Uterus (tissue), 4 donors: ENCODE results near the gene FKRP. TPM values are rescaled to one million over a fixed set of nuclear protein-coding genes. Genes with fewer than 3 reads are reported as not detected.
A peak's percentile ranks its signal among the peaks of the same experiment; 100 is the strongest.

Experiments used
- DNase-seq, 2 donors: peaks; one replicate each; pipeline ENCODE4 v3.0.0-alpha.2; 2019 to 2020
- H3K27ac ChIP-seq, 2 donors: fragments of 200-600 bp; sonication (generic); 1 replicate in 1 of 2; 2 replicates in 1 of 2; pipeline ENCODE4 v1.5.1; 2016 to 2018
- H3K27me3 ChIP-seq, 2 donors: fragments of 200-600 bp; sonication (generic); one replicate each; pipeline ENCODE4 v1.5.1; 2018 to 2019; ENCODE audit warnings: control low read depth in 1 of 2
- H3K36me3 ChIP-seq, 2 donors: fragments of 200-600 bp; sonication (generic); one replicate each; pipeline ENCODE4 v1.5.1; 2019; ENCODE audit warnings: control low read depth in 1 of 2
- H3K4me1 ChIP-seq, 2 donors: fragments of 200-600 bp; sonication (generic); one replicate each; pipeline ENCODE4 v1.5.1; 2018 to 2019; ENCODE audit warnings: control low read depth in 1 of 2
- H3K4me3 ChIP-seq, 2 donors: fragments of 200-600 bp; sonication (generic); 1 replicate in 1 of 2; 2 replicates in 1 of 2; pipeline ENCODE4 v1.5.1; 2018 to 2019; ENCODE audit warnings: mild to moderate bottlenecking in 1 of 2
- H3K9me3 ChIP-seq, 2 donors: fragments of 200-600 bp; sonication (generic); one replicate each; pipeline ENCODE4 v1.5.1; 2019; ENCODE audit warnings: control low read depth in 1 of 2
- CTCF ChIP-seq, 4 experiments: fragments of 200-600 bp in 2 of 4; fragments of 450-650 bp in 2 of 4; sonication (generic) in 2 of 4; IDR thresholded peaks; one replicate each; pipeline ENCODE4 v1.5.1; 2016 to 2019; ENCODE audit warnings: antibody characterized with exemption in 4 of 4, mild to moderate bottlenecking in 2 of 4, moderate library complexity in 1 of 4
- POLR2A ChIP-seq, 2 donors: fragments of 450-650 bp; IDR thresholded peaks; one replicate each; pipeline ENCODE4 v1.6.1; 2016; ENCODE audit warnings: antibody characterized with exemption in 2 of 2, mild to moderate bottlenecking in 1 of 2, moderate library complexity in 1 of 2
- intact Hi-C: fragments of 100-400 bp; cut with DNase I; formaldehyde crosslinking; loops from one replicate; pipeline ENCODE4 v1.15.1; 2023; ENCODE audit warnings: low total_unique reads
- total RNA-seq, 4 donors: library from RNA; depleted of rRNA in 3 of 4; stranded (reverse); fragments of >200 nt in 3 of 4; gene quantifications; one replicate each; pipeline versions ENCODE4 v1.1.0 to v1.2.4, GENCODE V29; 2014 to 2023
- donor health status: DM: yes; HTN: yes; CAD: no.

Gene FKRP
- total RNA-seq, 4 donors from 2014 or later = 7.4 to 154 (median 22.1) TPM

DNA sequence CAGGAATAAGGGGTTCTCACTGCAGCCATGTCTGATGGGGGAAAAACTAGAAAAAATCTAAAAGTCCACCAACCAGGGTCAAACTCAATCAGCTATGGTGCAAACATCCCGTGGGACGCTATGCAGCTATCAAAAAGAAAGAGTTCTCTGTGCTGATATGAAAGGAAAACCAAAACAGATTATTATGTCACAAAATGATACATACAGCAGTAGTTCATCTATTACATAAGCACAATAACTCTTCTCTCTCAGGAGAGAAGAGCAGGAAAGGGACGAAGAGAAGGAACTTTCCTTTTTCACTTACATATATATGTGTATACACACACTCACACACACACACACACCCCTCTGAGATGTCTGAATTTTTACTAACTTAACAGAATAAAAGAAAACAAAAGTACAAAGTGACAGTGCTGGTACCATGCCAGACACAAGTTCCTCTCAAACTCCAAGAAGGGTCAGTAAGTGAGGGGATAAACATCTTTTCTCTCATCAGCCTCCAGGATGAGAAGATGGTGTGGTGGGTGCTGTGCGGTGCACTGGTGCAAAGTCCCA is 2.9 kb upstream of the FKRP start:
- Histone ChIP-seq H3K27ac (no peak overlapping the region), H3K36me3 (no peaks in the 10 kb centered on the region), H3K27me3 (no peaks in the 10 kb centered on the region), H3K4me1 (peaks cover 6% of the 10 kb centered on the region in 2 donors), H3K4me3 (no peak overlapping the region), H3K9me3 (no peaks in the 10 kb centered on the region)
- no peak for DNase-seq
- TF ChIP-seq CTCF (IDR thresholded peaks at IDR 0.05) = no peak
- no peak for TF ChIP-seq POLR2A (IDR thresholded peaks at IDR 0.05)
- intact Hi-C loops = no loop called here

- H3K36me3 ChIP-seq = no peaks in the 10 kb centered on the region
- no peak overlapping the region for H3K4me3 ChIP-seq
- intact Hi-C loops = no loop called here
- DNase-seq = no peak
- TF ChIP-seq POLR2A (IDR thresholded peaks at IDR 0.05) (no peak), CTCF (IDR thresholded peaks at IDR 0.05) (no peak)
- no peaks in the 10 kb centered on the region for H3K27me3 ChIP-seq
- H3K9me3 ChIP-seq = no peaks in the 10 kb centered on the region
- H3K27ac ChIP-seq = no peak overlapping the region
- H3K4me1 ChIP-seq = peaks cover 6% of the 10 kb centered on the region in 2 donors
Measured at GRCh38 chr19:46744005-46744691, 1.7 kb upstream of the FKRP start.

DNA sequence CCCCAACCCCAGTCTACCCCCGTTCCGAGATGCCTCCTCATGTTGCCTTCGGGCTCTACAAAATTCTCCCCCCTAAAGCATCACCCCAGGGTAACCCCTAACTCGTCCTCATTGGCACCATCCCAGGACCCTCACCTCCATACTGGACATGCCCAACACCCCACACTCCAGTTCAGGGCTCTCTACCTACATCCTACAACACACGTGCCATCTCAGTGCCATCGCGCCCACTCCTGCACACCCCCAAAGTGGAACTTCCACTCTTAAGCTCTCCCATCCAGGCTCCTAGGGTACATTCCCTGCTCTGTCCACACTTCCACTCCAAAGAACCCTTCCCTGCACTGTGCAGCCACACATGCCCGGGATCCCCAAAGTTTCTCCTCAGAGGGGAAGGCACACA is 827 bp upstream of the FKRP start:
- Histone ChIP-seq H3K27ac (peak overlapping the region in 1 of 2 donors; percentile 95), H3K36me3 (no peaks in the 10 kb centered on the region), H3K4me3 (peak overlapping the region; percentile 76 to 99), H3K9me3 (no peaks in the 10 kb centered on the region), H3K4me1 (peaks cover 6% of the 10 kb centered on the region in 2 donors), H3K27me3 (no peaks in the 10 kb centered on the region)
- TF ChIP-seq POLR2A (IDR thresholded peaks at IDR 0.05) = no peak
- TF ChIP-seq CTCF (IDR thresholded peaks at IDR 0.05) = no peak
- DNase-seq = no peak
- intact Hi-C loops = no loop called here

DNA sequence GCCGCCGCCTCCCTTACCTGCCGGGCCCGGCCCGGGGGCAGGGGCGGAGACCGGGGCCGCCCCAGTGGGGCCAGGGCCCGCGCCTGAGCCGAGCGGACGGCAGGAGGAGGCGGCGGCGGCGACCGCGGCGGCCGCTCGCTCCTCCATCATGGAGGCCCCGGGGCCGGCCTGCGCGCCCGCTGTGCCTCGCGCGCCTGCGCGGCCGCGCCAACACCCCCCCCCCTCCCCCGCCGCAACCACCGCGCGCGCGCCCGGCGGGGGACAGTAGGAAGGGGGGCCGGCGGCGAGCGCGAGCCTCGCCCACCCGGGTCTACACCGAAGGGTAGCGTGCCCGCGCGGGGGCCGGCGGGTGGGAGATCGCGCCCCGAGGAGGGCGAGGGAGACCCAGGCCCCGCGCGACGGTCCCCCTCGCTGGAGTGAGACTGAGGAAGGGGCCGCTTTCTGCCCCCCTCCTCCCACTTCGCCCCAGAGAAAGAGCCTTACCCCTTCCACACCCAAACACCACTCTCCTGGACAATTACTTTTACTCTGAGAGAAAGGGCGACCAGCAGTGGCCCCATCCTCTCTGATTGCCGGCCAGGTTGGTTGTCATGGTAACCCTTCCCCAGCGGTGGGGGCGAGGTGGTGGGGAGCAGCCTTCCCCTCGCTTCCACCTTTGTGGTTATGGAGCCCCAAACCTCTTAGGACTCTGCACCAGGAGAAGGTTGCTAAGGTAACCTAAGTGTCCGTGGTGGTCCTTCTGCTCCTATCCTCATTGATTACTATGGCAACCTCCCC is 612 bp downstream of the FKRP start, which contains the start of gene STRN4:
Gene STRN4, minus strand, starts transcription at position 170 of the 777 bp plus-strand sequence. Its CDS starts 20 bp downstream, at position 150.
- Histone ChIP-seq H3K9me3 (no peaks in the 10 kb centered on the region), H3K36me3 (no peaks in the 10 kb centered on the region), H3K27ac (peak within 1 kb of the TSS; percentile 95 to 96), H3K27me3 (no peaks in the 10 kb centered on the region), H3K4me1 (peaks cover 6% of the 10 kb centered on the region in 2 donors), H3K4me3 (peak within 1 kb of the TSS; percentile 76 to 99)
- TF ChIP-seq CTCF (IDR thresholded peaks at IDR 0.05) = peak in 1 of 4 experiments; percentile 5
- peak; percentile 37 to 77 for TF ChIP-seq POLR2A (IDR thresholded peaks at IDR 0.05)
- intact Hi-C loops = no loop called here
- DNase-seq = peak in 1 of 2 donors; percentile 57
